CD14-positive monocyte (primary cell): Measurements from ENCODE around the gene BCAP31. TPM values are rescaled to one million over a fixed set of nuclear protein-coding genes. Genes with fewer than 3 reads are reported as not detected.

Source experiments
- DNase-seq, 3 donors: peaks; one replicate each; pipeline ENCODE4 v3.0.0-alpha.2; 2011 to 2022
- H2AFZ ChIP-seq: 2 replicates; pipeline ENCODE4 v1.6.0; 2012; ENCODE audit warnings: mild to moderate bottlenecking, low read depth, low read length, inconsistent platforms; ENCODE audit not compliant: insufficient read depth, poor library complexity, severe bottlenecking
- H3K27ac ChIP-seq, 2 donors: 1 replicate in 1 of 2; 2 replicates in 1 of 2; pipeline ENCODE4 v1.5.1; 2012 to 2013; ENCODE audit warnings: low read length in 2 of 2, control low read depth in 1 of 2, inconsistent platforms in 1 of 2, low read depth in 1 of 2, mild to moderate bottlenecking in 1 of 2
- H3K27me3 ChIP-seq, 2 donors: one replicate each; pipeline versions ENCODE4 v1.6.0 to v1.6.1; 2011 to 2013; ENCODE audit warnings: low read length in 2 of 2; ENCODE audit not compliant: control insufficient read depth in 2 of 2, insufficient read depth in 2 of 2
- H3K36me3 ChIP-seq, 2 donors: replicated peaks in 1 of 2; 1 replicate in 1 of 2; 2 replicates in 1 of 2; pipeline versions ENCODE4 v1.5.1 to v1.6.1; 2012 to 2013; ENCODE audit warnings: low read length in 2 of 2, control low read depth in 1 of 2, inconsistent platforms in 1 of 2, mild to moderate bottlenecking in 1 of 2; ENCODE audit not compliant: insufficient read depth in 2 of 2, control insufficient read depth in 1 of 2
- H3K4me1 ChIP-seq, 2 donors: 1 replicate in 1 of 2; 2 replicates in 1 of 2; pipeline versions ENCODE4 v1.5.1 to v1.6.1; 2012 to 2013; ENCODE audit warnings: low read length in 2 of 2, control low read depth in 1 of 2, inconsistent platforms in 1 of 2, mild to moderate bottlenecking in 1 of 2, moderate library complexity in 1 of 2; ENCODE audit not compliant: insufficient read depth in 2 of 2, control insufficient read depth in 1 of 2
- H3K4me2 ChIP-seq: replicated peaks from 2 replicates; pipeline ENCODE3; 2012; ENCODE audit warnings: low read length, moderate library complexity, mild to moderate bottlenecking; ENCODE audit not compliant: poor library complexity, severe bottlenecking; ENCODE audit errors: extremely low read depth
- H3K4me3 ChIP-seq, 3 experiments: fragments of 200-600 bp in 1 of 3; sonication (generic) in 1 of 3; replicated peaks in 1 of 3; 1 replicate in 2 of 3; 2 replicates in 1 of 3; pipeline ENCODE4 v1.5.1; 2011 to 2013; ENCODE audit warnings: low read length in 3 of 3, mild to moderate bottlenecking in 3 of 3, control low read depth in 2 of 3, low read depth in 2 of 3, inconsistent platforms in 1 of 3, moderate library complexity in 1 of 3
- H3K79me2 ChIP-seq: 2 replicates; pipeline ENCODE4 v1.6.0; 2012; ENCODE audit warnings: mild to moderate bottlenecking, control low read depth, inconsistent platforms, low read length, moderate library complexity; ENCODE audit not compliant: insufficient read depth
- H3K9ac ChIP-seq: 2 replicates; pipeline ENCODE4 v1.6.0; 2017; ENCODE audit warnings: low read length, mild to moderate bottlenecking; ENCODE audit not compliant: insufficient read depth, poor library complexity, severe bottlenecking
- H3K9me3 ChIP-seq, 2 donors: replicated peaks in 1 of 2; 1 replicate in 1 of 2; 2 replicates in 1 of 2; pipeline versions ENCODE4 v1.5.1 to v1.6.1; 2012 to 2013; ENCODE audit warnings: low read length in 2 of 2, control low read depth in 1 of 2; ENCODE audit not compliant: control insufficient read depth in 1 of 2, insufficient read depth in 1 of 2
- H4K20me1 ChIP-seq: 2 replicates; pipeline ENCODE4 v1.6.0; 2012; ENCODE audit warnings: mild to moderate bottlenecking, low read length, control low read depth, moderate library complexity; ENCODE audit not compliant: insufficient read depth
- H3K27ac Mint-ChIP-seq, 7 donors: one replicate each; pipeline ENCODE4 v1.8.0; 2020; ENCODE audit warnings: mild to moderate bottlenecking in 7 of 7, mixed read lengths in 7 of 7, moderate library complexity in 6 of 7, inconsistent platforms in 2 of 7
- H3K27me3 Mint-ChIP-seq, 3 donors: one replicate each; pipeline ENCODE4 v1.8.0; 2021 to 2022; ENCODE audit warnings: low read depth in 3 of 3, mild to moderate bottlenecking in 3 of 3, mixed read lengths in 3 of 3, moderate library complexity in 3 of 3, inconsistent platforms in 1 of 3
- H3K36me3 Mint-ChIP-seq, 2 donors: one replicate each; pipeline ENCODE4 v1.8.0; 2020; ENCODE audit warnings: mixed read lengths in 2 of 2, inconsistent platforms in 1 of 2, mild to moderate bottlenecking in 1 of 2
- H3K4me1 Mint-ChIP-seq: one replicate; pipeline ENCODE4 v1.8.0; 2020; ENCODE audit warnings: mild to moderate bottlenecking, mixed read lengths
- H3K4me3 Mint-ChIP-seq, 2 donors: one replicate each; pipeline ENCODE4 v1.8.0; 2020; ENCODE audit warnings: mild to moderate bottlenecking in 2 of 2, mixed read lengths in 2 of 2, moderate library complexity in 1 of 2
- H3K9me3 Mint-ChIP-seq, 7 donors: one replicate each; pipeline ENCODE4 v1.8.0; 2020 to 2022; ENCODE audit warnings: mixed read lengths in 7 of 7, mild to moderate bottlenecking in 6 of 7, moderate library complexity in 6 of 7, inconsistent platforms in 2 of 7
- CTCF ChIP-seq: fragments of 200-600 bp; IDR thresholded peaks from one replicate; pipeline ENCODE4 v1.8.0; 2022; ENCODE audit warnings: antibody characterized with exemption, mild to moderate bottlenecking
- WGBS: methylation state at CpG from one replicate; pipeline ENCODE4 v1.1.5; 2013; ENCODE audit warnings: missing lambda C conversion rate; ENCODE audit not compliant: insufficient coverage; 5-methylcytosine and 5-hydroxymethylcytosine counted together
- intact Hi-C, 2 donors: fragments of 100-400 bp; cut with micrococcal nuclease; formaldehyde crosslinking; loops; one replicate each; pipeline versions ENCODE4 v1.15.0 to v1.15.1; 2023
- polyA plus RNA-seq, 3 donors: library from polyadenylated mRNA; depleted of rRNA in 1 of 3; unstranded in 2 of 3; stranded (reverse) in 1 of 3; fragments of 300-500 nt in 2 of 3; fragments of >200 nt in 1 of 3; fragmentation: Illumina TruSeq in 2 of 3; gene quantifications; 1 replicate in 2 of 3; 2 replicates in 1 of 3; pipeline ENCODE4 v1.2.3, GENCODE V29; 2012 to 2021

Gene BCAP31
- polyA plus RNA-seq, 3 donors = 139 to 294 (median 288) TPM

GRCh38 chrX:153688911-153689590, 35.1 kb downstream of the BCAP31 start:
- H3K27me3 ChIP-seq = peaks cover 4 to 50% of the 10 kb centered on the region in 2 donors
- WGBS = 12% methylated on average over 13 of the region's 53 CpGs
- H3K4me2 ChIP-seq = no peak overlapping the region
- TF ChIP-seq CTCF = no peak
- no peaks in the 10 kb centered on the region for H3K36me3 ChIP-seq
- no peak overlapping the region for H3K27ac Mint-ChIP-seq
- no peak overlapping the region for H3K27ac ChIP-seq
- no peaks in the 10 kb centered on the region for H4K20me1 ChIP-seq
- no peaks in the 10 kb centered on the region for H3K36me3 Mint-ChIP-seq
- peaks cover 29 to 70% (median 51%) of the 10 kb centered on the region in 3 donors for H3K27me3 Mint-ChIP-seq
- intact Hi-C loops = no loop called here
- peaks cover 12% of the 10 kb centered on the region for H3K4me1 Mint-ChIP-seq
- no peak overlapping the region for H3K9ac ChIP-seq
- H3K9me3 Mint-ChIP-seq = peaks cover 0 to 7% (median 2%) of the 10 kb centered on the region in 7 donors
- no peaks in the 10 kb centered on the region for H3K79me2 ChIP-seq
- peaks cover 0 to 3% of the 10 kb centered on the region in 2 donors for H3K9me3 ChIP-seq
- H2AFZ ChIP-seq = no peak overlapping the region
- H3K4me3 Mint-ChIP-seq = no peak overlapping the region
- DNase-seq = no peak
- H3K4me1 ChIP-seq = no peaks in the 10 kb centered on the region
- no peak overlapping the region for H3K4me3 ChIP-seq

- no peaks in the 10 kb centered on the region for H3K79me2 ChIP-seq
- H3K27me3 Mint-ChIP-seq = peaks cover 32 to 74% (median 51%) of the 10 kb centered on the region in 3 donors
- no peak overlapping the region for H2AFZ ChIP-seq
- no peaks in the 10 kb centered on the region for H3K36me3 ChIP-seq
- WGBS = 0% methylated on average over 27 of the region's 57 CpGs
- TF ChIP-seq CTCF = no peak
- H3K4me1 Mint-ChIP-seq = peaks cover 12% of the 10 kb centered on the region
- no peak overlapping the region for H3K27ac ChIP-seq
- H3K36me3 Mint-ChIP-seq = peaks cover 2 to 3% of the 10 kb centered on the region in 2 donors
- no peak for DNase-seq
- H3K4me2 ChIP-seq = no peak overlapping the region
- peaks cover 0 to 12% (median 6%) of the 10 kb centered on the region in 7 donors for H3K9me3 Mint-ChIP-seq
- H3K4me3 Mint-ChIP-seq = no peak overlapping the region
- peaks cover 2 to 9% of the 10 kb centered on the region in 2 donors for H3K9me3 ChIP-seq
- no peak overlapping the region for H3K9ac ChIP-seq
- H3K4me1 ChIP-seq = no peaks in the 10 kb centered on the region
- no peak overlapping the region for H3K27ac Mint-ChIP-seq
- H4K20me1 ChIP-seq = no peaks in the 10 kb centered on the region
- H3K27me3 ChIP-seq = peaks cover 4 to 51% of the 10 kb centered on the region in 2 donors
- no peak overlapping the region for H3K4me3 ChIP-seq
- intact Hi-C loops = no loop called here
Measured at GRCh38 chrX:153688506-153688905, 35.7 kb downstream of the BCAP31 start.
